ENCODE results near the gene MGAT2.

Gene MGAT2

DNA sequence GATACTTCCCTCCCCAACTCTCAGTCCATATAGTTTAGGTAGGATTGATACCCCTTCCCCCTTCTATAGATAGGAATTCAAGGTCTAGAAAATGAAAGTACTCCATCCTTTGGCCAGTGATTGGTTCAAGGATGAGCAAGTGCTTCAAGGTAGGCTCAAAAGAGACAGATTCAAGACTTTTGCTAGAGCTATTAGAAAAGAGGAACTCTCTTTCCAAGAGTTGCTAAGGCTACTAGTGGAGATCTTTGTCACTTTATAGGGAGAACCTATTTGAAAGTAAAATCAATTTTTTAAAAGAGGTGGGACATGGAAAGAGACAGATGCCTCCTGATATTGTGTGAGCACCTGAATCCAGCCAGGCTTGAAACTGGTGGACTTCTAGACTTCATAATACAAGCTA lies 49.9 kb downstream of the MGAT2 start:
- H3K27ac ChIP-seq: no peak overlapping the region
- TF ChIP-seq, protein P1, sequence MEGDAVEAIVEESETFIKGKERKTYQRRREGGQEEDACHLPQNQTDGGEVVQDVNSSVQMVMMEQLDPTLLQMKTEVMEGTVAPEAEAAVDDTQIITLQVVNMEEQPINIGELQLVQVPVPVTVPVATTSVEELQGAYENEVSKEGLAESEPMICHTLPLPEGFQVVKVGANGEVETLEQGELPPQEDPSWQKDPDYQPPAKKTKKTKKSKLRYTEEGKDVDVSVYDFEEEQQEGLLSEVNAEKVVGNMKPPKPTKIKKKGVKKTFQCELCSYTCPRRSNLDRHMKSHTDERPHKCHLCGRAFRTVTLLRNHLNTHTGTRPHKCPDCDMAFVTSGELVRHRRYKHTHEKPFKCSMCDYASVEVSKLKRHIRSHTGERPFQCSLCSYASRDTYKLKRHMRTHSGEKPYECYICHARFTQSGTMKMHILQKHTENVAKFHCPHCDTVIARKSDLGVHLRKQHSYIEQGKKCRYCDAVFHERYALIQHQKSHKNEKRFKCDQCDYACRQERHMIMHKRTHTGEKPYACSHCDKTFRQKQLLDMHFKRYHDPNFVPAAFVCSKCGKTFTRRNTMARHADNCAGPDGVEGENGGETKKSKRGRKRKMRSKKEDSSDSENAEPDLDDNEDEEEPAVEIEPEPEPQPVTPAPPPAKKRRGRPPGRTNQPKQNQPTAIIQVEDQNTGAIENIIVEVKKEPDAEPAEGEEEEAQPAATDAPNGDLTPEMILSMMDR (conservative IDR thresholded peaks at IDR 0.05): no peak
- no peak for TF ChIP-seq ZFX (IDR thresholded peaks at IDR 0.05)
